SK-N-SH (cell line): ENCODE data around the gene FAM240A. TPM values are rescaled to one million over a fixed set of nuclear protein-coding genes. Genes with fewer than 3 reads are reported as not detected.

Experiments
- CTCF ChIA-PET: fragments of 300-600, 350-600 bp; formaldehyde crosslinking; extraction: SDS; loops from one replicate; lab custom pipeline; 2021; lab: Yijun Ruan, JAX
- POLR2A ChIA-PET: fragments of 350-600 bp; sonication (Branson Sonifier 250); formaldehyde crosslinking; extraction: SDS; loops from one replicate; lab custom pipeline; 2020; ENCODE audit warnings: antibody characterized with exemption, inconsistent platforms; lab: Yijun Ruan, JAX
- DNase-seq: peaks from one replicate; pipeline ENCODE4 v3.0.0; 2012
- H2AFZ ChIP-seq: fragments of 200-600 bp; sonication (generic); 2 replicates; pipeline ENCODE4 v1.8.1; 2016; ENCODE audit warnings: antibody characterized with exemption, mild to moderate bottlenecking, low read depth
- H3F3A ChIP-seq: fragments of 200-600 bp; sonication (generic); replicated peaks from 2 replicates; pipeline ENCODE3; 2016; ENCODE audit warnings: antibody characterized with exemption, mild to moderate bottlenecking; ENCODE audit not compliant: insufficient read depth
- H3K27ac ChIP-seq, 2 experiments: fragments of 200-500 bp in 1 of 2; fragments of 200-600 bp in 1 of 2; sonication (Bioruptor generic) in 1 of 2; sonication (generic), shearing (Covaris generic) in 1 of 2; 2 replicates each; pipeline versions ENCODE4 v1.5.1 to v1.6.1; 2014 to 2016; ENCODE audit warnings: low read depth in 2 of 2, inconsistent platforms in 1 of 2, low read length in 1 of 2, mild to moderate bottlenecking in 1 of 2, mixed read lengths in 1 of 2
- H3K27me3 ChIP-seq: fragments of 200-600 bp; sonication (generic), shearing (Covaris generic); 2 replicates; pipeline ENCODE4 v1.6.1; 2016; ENCODE audit warnings: mixed run types; ENCODE audit not compliant: insufficient read depth
- H3K36me3 ChIP-seq, 2 experiments: fragments of 200-500 bp in 1 of 2; fragments of 200-600 bp in 1 of 2; sonication (Bioruptor generic) in 1 of 2; sonication (generic) in 1 of 2; replicated peaks in 1 of 2; 2 replicates each; pipeline versions ENCODE3 to v1.5.1; 2014 to 2016; ENCODE audit warnings: low read length in 1 of 2, mild to moderate bottlenecking in 1 of 2; ENCODE audit not compliant: insufficient read depth in 2 of 2, control insufficient read depth in 1 of 2
- H3K4me1 ChIP-seq, 2 experiments: fragments of 200-500 bp in 1 of 2; fragments of 200-600 bp in 1 of 2; sonication (Bioruptor generic) in 1 of 2; sonication (generic), shearing (Covaris generic) in 1 of 2; 2 replicates each; pipeline versions ENCODE4 v1.5.1 to v1.6.1; 2014 to 2016; ENCODE audit warnings: low read depth in 1 of 2, low read length in 1 of 2, mixed run types in 1 of 2; ENCODE audit not compliant: insufficient read depth in 2 of 2, control insufficient read depth in 1 of 2
- H3K4me2 ChIP-seq: fragments of 200-600 bp; sonication (generic), shearing (Covaris generic); 2 replicates; pipeline ENCODE4 v1.6.1; 2017; ENCODE audit warnings: mixed run types
- H3K4me3 ChIP-seq, 2 experiments: fragments of 200-500 bp in 1 of 2; fragments of 200-600 bp in 1 of 2; sonication (Bioruptor generic) in 1 of 2; sonication (generic), shearing (Covaris generic) in 1 of 2; 2 replicates each; pipeline versions ENCODE4 v1.5.1 to v1.8.1; 2014 to 2016; ENCODE audit warnings: low read depth in 2 of 2, inconsistent platforms in 1 of 2, low read length in 1 of 2, mild to moderate bottlenecking in 1 of 2, mixed read lengths in 1 of 2, moderate library complexity in 1 of 2
- H3K79me2 ChIP-seq: fragments of 200-600 bp; sonication (generic); 2 replicates; pipeline ENCODE4 v1.8.1; 2017; ENCODE audit warnings: mild to moderate bottlenecking; ENCODE audit not compliant: insufficient read depth
- H3K9ac ChIP-seq: fragments of 200-600 bp; sonication (generic); 2 replicates; pipeline ENCODE4 v1.6.1; 2017; ENCODE audit warnings: mixed run types
- H3K9me2 ChIP-seq: fragments of 200-600 bp; sonication (generic); 2 replicates; pipeline ENCODE4 v1.6.1; 2017; ENCODE audit warnings: mixed run types
- H3K9me3 ChIP-seq: fragments of 200-600 bp; sonication (generic); 2 replicates; pipeline ENCODE4 v1.6.1; 2017; ENCODE audit warnings: mixed run types, mild to moderate bottlenecking, moderate library complexity
- H4K20me1 ChIP-seq: fragments of 200-600 bp; sonication (generic); 2 replicates; pipeline ENCODE4 v1.6.1; 2017; ENCODE audit warnings: mild to moderate bottlenecking, mixed run types; ENCODE audit not compliant: insufficient read depth
- ELF1 ChIP-seq: IDR thresholded peaks from 2 replicates; pipeline ENCODE4 v1.4.0; 2012
- FOXJ3 ChIP-seq: sonication (generic); formaldehyde crosslinking; IDR thresholded peaks from 2 replicates; pipeline ENCODE4 v1.5.1; 2020; ENCODE audit warnings: mild to moderate bottlenecking, missing genetic modification reagents
- FOXM1 ChIP-seq: IDR thresholded peaks from 2 replicates; pipeline ENCODE4 v1.4.0; 2012; ENCODE audit warnings: low read depth, mild to moderate bottlenecking
- GABPA ChIP-seq: IDR thresholded peaks from 2 replicates; pipeline ENCODE4 v1.4.0; 2012; ENCODE audit warnings: low read depth, mild to moderate bottlenecking
- GATA2 ChIP-seq: sonication (generic); formaldehyde crosslinking; IDR thresholded peaks from 2 replicates; pipeline ENCODE4 v1.5.0; 2020; ENCODE audit warnings: mild to moderate bottlenecking, missing genetic modification reagents
- MXI1 ChIP-seq: IDR thresholded peaks from 2 replicates; pipeline ENCODE4 v1.6.1; 2012; ENCODE audit warnings: mild to moderate bottlenecking, low read depth, low read length, improper control_type of control experiment
- NRF1 ChIP-seq: IDR thresholded peaks from 2 replicates; pipeline ENCODE4 v1.6.1; 2012; ENCODE audit warnings: low read depth, mild to moderate bottlenecking, low read length
- SMC3 ChIP-seq: IDR thresholded peaks from 2 replicates; pipeline ENCODE4 v1.6.1; 2012; ENCODE audit warnings: low read depth, low read length, improper control_type of control experiment
- TAF1 ChIP-seq: IDR thresholded peaks from 2 replicates; pipeline ENCODE4 v1.6.1; 2012; ENCODE audit warnings: low read depth, mild to moderate bottlenecking, low read length, moderate library complexity, borderline replicate concordance
- TCF12 ChIP-seq: IDR thresholded peaks from 2 replicates; pipeline ENCODE4 v1.4.0; 2012
- TEAD4 ChIP-seq: IDR thresholded peaks from 2 replicates; pipeline ENCODE4 v1.4.0; 2012; ENCODE audit warnings: mild to moderate bottlenecking, borderline replicate concordance; ENCODE audit not compliant: insufficient read depth
- YY1 ChIP-seq: IDR thresholded peaks from 2 replicates; pipeline ENCODE4 v1.4.0; 2012; ENCODE audit warnings: low read depth, mild to moderate bottlenecking
- WGBS: methylation state at CpG from one replicate; pipeline ENCODE4 v1.1.6; 2017; ENCODE audit warnings: low lambda C conversion rate; 5-methylcytosine and 5-hydroxymethylcytosine counted together
- polyA plus RNA-seq, 3 experiments: library from polyadenylated mRNA; depleted of rRNA; stranded (reverse); fragments of >200 nt; gene quantifications; 2 replicates each; pipeline ENCODE4 v1.2.3, GENCODE V29; 2012
- TF ChIP-seq, protein P1 (sequence below): IDR thresholded peaks from 2 replicates; pipeline ENCODE4 v1.4.0; 2012; ENCODE audit warnings: low read depth, borderline replicate concordance
- TF ChIP-seq, protein P2 (sequence below): fragments of 200-600 bp; sonication (generic); IDR thresholded peaks from 2 replicates; pipeline ENCODE4 v1.6.1; 2017; ENCODE audit warnings: antibody characterized with exemption, mild to moderate bottlenecking, moderate library complexity
- TF ChIP-seq, protein P3 (sequence below): IDR thresholded peaks from 2 replicates; pipeline ENCODE4; 2012

Gene FAM240A
- polyA plus RNA-seq, 1 of the 3 experiments (the other 2 are of a cell fraction), result not detected

GRCh38 chr3:46666453-46666845, 54.1 kb downstream of the FAM240A start:
- Histone ChIP-seq H3K9me2 (no peaks in the 10 kb centered on the region), H3K79me2 (no peaks in the 10 kb centered on the region), H3K36me3 (no peaks in the 10 kb centered on the region), H3F3A (no peaks in the 10 kb centered on the region)
- CTCF ChIA-PET, result interaction anchor here (1.2 to 5.1 kb wide), 4 partner anchors 178 to 243 kb away, joined by 4 to 54 read pairs (median 5); no protein-coding TSS in a partner anchor
- TF ChIP-seq ELF1 (no peak), SMC3 (no peak), FOXM1 (no peak), TCF12 (no peak), MXI1 (no peak), YY1 (no peak), FOXJ3 (CRISPR knock-in tag) (no peak), GATA2 (CRISPR knock-in tag) (no peak), TAF1 (no peak), NRF1 (no peak), TEAD4 (no peak), GABPA (no peak)
- TF ChIP-seq, protein P1, sequence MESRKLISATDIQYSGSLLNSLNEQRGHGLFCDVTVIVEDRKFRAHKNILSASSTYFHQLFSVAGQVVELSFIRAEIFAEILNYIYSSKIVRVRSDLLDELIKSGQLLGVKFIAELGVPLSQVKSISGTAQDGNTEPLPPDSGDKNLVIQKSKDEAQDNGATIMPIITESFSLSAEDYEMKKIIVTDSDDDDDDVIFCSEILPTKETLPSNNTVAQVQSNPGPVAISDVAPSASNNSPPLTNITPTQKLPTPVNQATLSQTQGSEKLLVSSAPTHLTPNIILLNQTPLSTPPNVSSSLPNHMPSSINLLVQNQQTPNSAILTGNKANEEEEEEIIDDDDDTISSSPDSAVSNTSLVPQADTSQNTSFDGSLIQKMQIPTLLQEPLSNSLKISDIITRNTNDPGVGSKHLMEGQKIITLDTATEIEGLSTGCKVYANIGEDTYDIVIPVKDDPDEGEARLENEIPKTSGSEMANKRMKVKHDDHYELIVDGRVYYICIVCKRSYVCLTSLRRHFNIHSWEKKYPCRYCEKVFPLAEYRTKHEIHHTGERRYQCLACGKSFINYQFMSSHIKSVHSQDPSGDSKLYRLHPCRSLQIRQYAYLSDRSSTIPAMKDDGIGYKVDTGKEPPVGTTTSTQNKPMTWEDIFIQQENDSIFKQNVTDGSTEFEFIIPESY, result no peak
- TF ChIP-seq, protein P2, sequence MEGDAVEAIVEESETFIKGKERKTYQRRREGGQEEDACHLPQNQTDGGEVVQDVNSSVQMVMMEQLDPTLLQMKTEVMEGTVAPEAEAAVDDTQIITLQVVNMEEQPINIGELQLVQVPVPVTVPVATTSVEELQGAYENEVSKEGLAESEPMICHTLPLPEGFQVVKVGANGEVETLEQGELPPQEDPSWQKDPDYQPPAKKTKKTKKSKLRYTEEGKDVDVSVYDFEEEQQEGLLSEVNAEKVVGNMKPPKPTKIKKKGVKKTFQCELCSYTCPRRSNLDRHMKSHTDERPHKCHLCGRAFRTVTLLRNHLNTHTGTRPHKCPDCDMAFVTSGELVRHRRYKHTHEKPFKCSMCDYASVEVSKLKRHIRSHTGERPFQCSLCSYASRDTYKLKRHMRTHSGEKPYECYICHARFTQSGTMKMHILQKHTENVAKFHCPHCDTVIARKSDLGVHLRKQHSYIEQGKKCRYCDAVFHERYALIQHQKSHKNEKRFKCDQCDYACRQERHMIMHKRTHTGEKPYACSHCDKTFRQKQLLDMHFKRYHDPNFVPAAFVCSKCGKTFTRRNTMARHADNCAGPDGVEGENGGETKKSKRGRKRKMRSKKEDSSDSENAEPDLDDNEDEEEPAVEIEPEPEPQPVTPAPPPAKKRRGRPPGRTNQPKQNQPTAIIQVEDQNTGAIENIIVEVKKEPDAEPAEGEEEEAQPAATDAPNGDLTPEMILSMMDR, result no peak
- TF ChIP-seq, protein P3, sequence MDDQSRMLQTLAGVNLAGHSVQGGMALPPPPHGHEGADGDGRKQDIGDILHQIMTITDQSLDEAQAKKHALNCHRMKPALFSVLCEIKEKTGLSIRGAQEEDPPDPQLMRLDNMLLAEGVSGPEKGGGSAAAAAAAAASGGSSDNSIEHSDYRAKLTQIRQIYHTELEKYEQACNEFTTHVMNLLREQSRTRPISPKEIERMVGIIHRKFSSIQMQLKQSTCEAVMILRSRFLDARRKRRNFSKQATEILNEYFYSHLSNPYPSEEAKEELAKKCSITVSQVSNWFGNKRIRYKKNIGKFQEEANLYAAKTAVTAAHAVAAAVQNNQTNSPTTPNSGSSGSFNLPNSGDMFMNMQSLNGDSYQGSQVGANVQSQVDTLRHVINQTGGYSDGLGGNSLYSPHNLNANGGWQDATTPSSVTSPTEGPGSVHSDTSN, result no peak
- TF ChIP-seq, all 33 proteins: peak for 0
- Histone ChIP-seq H2AFZ (no peak overlapping the region), H3K4me1 (peaks cover 0 to 54% of the 10 kb centered on the region in 2 experiments; a peak in 1 of 4 replicates), H3K27ac (no peak overlapping the region; a peak in 1 of 4 replicates), H3K4me2 (no peak overlapping the region), H3K9ac (no peak overlapping the region), H4K20me1 (no peaks in the 10 kb centered on the region), H3K4me3 (no peak overlapping the region), H3K27me3 (no peaks in the 10 kb centered on the region), H3K9me3 (no peaks in the 10 kb centered on the region)
- WGBS, result 39% methylated on average over 4 of the region's 7 CpGs
- DNase-seq, result peak; percentile 16
- POLR2A ChIA-PET, result no interaction called here
